HG03439 (cell line): ENCODE results near the gene ULBP1.
"Not testable (repeated sequence)": the region's sequence is repeated elsewhere in the genome, so short reads cannot be mapped to it uniquely, and the experiment has no call there.

Source experiments
- ATAC-seq: cut with Tn5 transposase; IDR thresholded peaks from one replicate; pipeline ENCODE4 v1.9.1; 2021; ENCODE audit warnings: mild to moderate bottlenecking, moderate library complexity; ENCODE audit not compliant: unreplicated experiment

ULBP1 gene

GRCh38 chr6:149951096-149951495, 12.6 kb upstream of the ULBP1 start:
- no peak for ATAC-seq

- ATAC-seq, result no peak
Measured at GRCh38 chr6:149951626-149952025, 12.1 kb upstream of the ULBP1 start.

- not testable (repeated sequence) for ATAC-seq
Measured at GRCh38 chr6:149953390-149953789, 10.4 kb upstream of the ULBP1 start.

- ATAC-seq, result not testable (repeated sequence)
Measured at GRCh38 chr6:149953934-149954327, 9.8 kb upstream of the ULBP1 start.

GRCh38 chr6:149954328-149954983, 9.3 kb upstream of the ULBP1 start:
- ATAC-seq, result not testable (repeated sequence)

- not testable (repeated sequence) for ATAC-seq
Measured at GRCh38 chr6:149954984-149955653, 8.6 kb upstream of the ULBP1 start.

- not testable (repeated sequence) for ATAC-seq
Measured at GRCh38 chr6:149955654-149956317, 8.0 kb upstream of the ULBP1 start.

GRCh38 chr6:149958124-149958523, 5.6 kb upstream of the ULBP1 start:
- not testable (repeated sequence) for ATAC-seq

- ATAC-seq, result not testable (repeated sequence)
Measured at GRCh38 chr6:149959806-149960205, 3.9 kb upstream of the ULBP1 start.

- no peak for ATAC-seq
Measured at GRCh38 chr6:149960488-149960887, 3.3 kb upstream of the ULBP1 start.

- ATAC-seq, result no peak
Measured at GRCh38 chr6:149961728-149962425, 1.9 kb upstream of the ULBP1 start.

GRCh38 chr6:149962461-149963211, 1.1 kb upstream of the ULBP1 start:
- ATAC-seq, result no peak

- no peak for ATAC-seq
Measured at GRCh38 chr6:149963212-149963461, 606 bp upstream of the ULBP1 start.

GRCh38 chr6:149964308-149965193, 808 bp downstream of the ULBP1 start:
- no peak for ATAC-seq

- ATAC-seq, result no peak
Measured at GRCh38 chr6:149965194-149966020, 1.7 kb downstream of the ULBP1 start.

GRCh38 chr6:149966319-149966718, 2.6 kb downstream of the ULBP1 start:
- not testable (repeated sequence) for ATAC-seq

- no peak for ATAC-seq
Measured at GRCh38 chr6:149967591-149967990, 3.8 kb downstream of the ULBP1 start.

- ATAC-seq, result not testable (repeated sequence)
Measured at GRCh38 chr6:149967999-149968398, 4.3 kb downstream of the ULBP1 start.

GRCh38 chr6:149968909-149969308, 5.2 kb downstream of the ULBP1 start:
- ATAC-seq, result not testable (repeated sequence)
